Subcutaneous adipose tissue (tissue), 4 donors: ENCODE data around the gene SLC15A3. TPM values are rescaled to one million over a fixed set of nuclear protein-coding genes. Genes with fewer than 3 reads are reported as not detected.

Source experiments
- total RNA-seq, 4 donors: library from RNA; depleted of rRNA; stranded (reverse); fragments of >200 nt; gene quantifications; one replicate each; pipeline ENCODE4 v1.1.0, GENCODE V29; 2016
- TF ChIP-seq, protein P1 (sequence below): fragments of 450-650 bp; IDR thresholded peaks from one replicate; pipeline ENCODE4 v1.5.1; 2016; ENCODE audit warnings: low read depth, mild to moderate bottlenecking, control low read depth, antibody characterized with exemption, moderate library complexity

SLC15A3 gene
- total RNA-seq, 4 donors from 2014 or later, result 13.5 to 57.6 (median 24.2) TPM

GRCh38 chr11:60905047-60905446 is 46.9 kb downstream of the SLC15A3 start:
- TF ChIP-seq, protein P1, sequence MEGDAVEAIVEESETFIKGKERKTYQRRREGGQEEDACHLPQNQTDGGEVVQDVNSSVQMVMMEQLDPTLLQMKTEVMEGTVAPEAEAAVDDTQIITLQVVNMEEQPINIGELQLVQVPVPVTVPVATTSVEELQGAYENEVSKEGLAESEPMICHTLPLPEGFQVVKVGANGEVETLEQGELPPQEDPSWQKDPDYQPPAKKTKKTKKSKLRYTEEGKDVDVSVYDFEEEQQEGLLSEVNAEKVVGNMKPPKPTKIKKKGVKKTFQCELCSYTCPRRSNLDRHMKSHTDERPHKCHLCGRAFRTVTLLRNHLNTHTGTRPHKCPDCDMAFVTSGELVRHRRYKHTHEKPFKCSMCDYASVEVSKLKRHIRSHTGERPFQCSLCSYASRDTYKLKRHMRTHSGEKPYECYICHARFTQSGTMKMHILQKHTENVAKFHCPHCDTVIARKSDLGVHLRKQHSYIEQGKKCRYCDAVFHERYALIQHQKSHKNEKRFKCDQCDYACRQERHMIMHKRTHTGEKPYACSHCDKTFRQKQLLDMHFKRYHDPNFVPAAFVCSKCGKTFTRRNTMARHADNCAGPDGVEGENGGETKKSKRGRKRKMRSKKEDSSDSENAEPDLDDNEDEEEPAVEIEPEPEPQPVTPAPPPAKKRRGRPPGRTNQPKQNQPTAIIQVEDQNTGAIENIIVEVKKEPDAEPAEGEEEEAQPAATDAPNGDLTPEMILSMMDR, result no peak

- TF ChIP-seq, protein P1, result no peak
These were observed 49.4 kb downstream of the SLC15A3 start for GRCh38 chr11:60902625-60903024.

- TF ChIP-seq, protein P1, result no peak
These were observed 51.1 kb downstream of the SLC15A3 start for GRCh38 chr11:60900673-60901404.

- TF ChIP-seq, protein P1, result no peak
These were observed 52.0 kb downstream of the SLC15A3 start for GRCh38 chr11:60899977-60900376.

DNA sequence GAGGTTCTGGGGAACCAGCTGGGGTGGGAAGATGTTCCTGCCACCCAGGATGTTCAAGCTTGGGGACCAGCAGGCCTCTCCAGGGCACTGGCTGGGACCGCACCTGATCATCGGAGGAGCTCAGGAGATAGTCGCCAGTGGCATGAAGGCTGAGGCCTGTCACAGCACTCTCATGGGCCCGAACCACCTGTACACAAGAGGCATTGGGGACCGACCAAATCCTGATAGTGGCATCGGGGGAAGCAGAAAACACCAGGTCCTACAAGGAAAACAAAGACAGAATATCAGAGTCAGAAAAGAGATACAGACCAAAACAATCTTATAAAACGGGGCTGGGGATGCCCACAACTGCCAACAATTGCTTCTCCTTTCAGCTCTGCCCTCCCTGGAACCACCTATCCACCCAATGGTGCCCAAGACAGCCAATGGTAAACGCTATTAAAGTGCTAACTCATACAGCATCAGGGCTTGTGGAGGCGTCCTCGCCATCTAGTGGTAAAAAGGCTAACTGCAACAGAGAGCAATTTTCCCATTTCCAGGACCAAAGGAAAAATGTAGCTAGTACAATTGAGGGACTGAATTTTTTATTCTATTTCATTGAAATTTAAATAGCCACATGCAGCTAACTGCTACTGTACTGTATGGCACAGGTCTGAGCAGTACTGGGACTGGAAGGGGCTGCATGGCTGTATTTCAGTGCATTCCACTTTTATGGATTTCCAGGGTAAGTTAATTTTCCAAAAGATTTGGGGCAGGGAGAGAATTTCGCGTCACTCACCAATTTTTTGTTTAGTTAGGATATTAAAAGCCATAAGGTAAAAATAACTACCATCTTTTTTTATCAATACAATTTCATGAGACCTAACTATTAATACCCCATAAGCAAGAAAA is 52.7 kb downstream of the SLC15A3 start:
- TF ChIP-seq, protein P1, result no peak

GRCh38 chr11:60897496-60897895 is 54.5 kb downstream of the SLC15A3 start:
- TF ChIP-seq, protein P1, result no peak

- TF ChIP-seq, protein P1, result no peak
These were observed 56.3 kb downstream of the SLC15A3 start for GRCh38 chr11:60895687-60896086.
